GM21529 (cell line): ENCODE measurements around the gene GPATCH1.
A peak's percentile ranks its signal among the peaks of the same experiment; 100 is the strongest.
"Not testable (repeated sequence)": the region's sequence is repeated elsewhere in the genome, so short reads cannot be mapped to it uniquely, and the experiment has no call there.

Experiments
- ATAC-seq: cut with Tn5 transposase; IDR thresholded peaks from one replicate; pipeline ENCODE4 v1.9.1; 2021; ENCODE audit not compliant: unreplicated experiment

The GPATCH1 gene

DNA sequence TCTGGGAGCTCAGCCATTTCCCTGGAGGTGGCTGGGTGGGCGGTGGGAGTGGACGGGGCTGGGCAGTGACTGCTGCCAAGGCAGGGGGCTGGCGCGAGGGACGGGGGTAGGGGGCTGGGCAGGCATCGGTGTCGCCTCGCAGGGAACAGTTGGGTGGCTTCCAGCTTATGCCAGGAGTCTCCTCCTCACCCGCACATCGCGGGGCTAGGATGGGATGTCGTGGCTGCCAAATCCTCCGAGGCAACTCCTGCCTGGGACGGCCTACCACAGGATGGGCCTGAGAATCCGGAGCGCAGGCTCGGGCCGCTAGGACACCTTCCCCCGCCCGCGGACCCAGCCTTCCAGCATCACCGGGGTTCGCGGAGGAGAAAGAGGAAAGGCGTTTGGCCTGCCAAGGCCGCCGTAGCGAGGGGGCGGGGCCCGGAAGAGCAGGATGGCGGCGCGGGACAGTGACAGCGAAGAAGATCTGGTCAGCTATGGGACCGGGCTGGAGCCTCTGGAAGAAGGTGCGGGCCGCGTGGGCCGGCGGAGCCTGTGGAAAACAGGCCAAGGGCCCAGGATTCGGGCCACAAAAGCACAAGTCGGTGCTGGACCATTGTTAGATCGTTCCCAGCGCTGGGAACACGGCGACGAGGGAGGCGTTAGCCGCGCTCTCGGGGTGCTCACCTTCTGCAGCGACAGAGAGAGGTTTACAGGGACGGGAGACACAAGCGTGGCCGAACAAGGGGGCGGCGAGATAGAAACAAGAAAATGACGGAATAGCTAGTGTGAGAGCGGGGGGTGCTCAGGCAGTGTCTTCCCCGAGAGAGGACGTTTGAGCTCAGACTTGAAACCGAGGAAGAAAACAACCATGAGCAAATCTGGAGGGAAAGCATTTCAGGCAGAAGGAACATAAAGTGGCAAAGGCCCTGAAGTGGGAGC is at the start of gene GPATCH1:
Gene GPATCH1, plus strand, starts transcription at position 421 of the 921 bp plus-strand sequence. Its CDS starts 13 bp downstream, at position 434.
- peak; percentile 87 for ATAC-seq

DNA sequence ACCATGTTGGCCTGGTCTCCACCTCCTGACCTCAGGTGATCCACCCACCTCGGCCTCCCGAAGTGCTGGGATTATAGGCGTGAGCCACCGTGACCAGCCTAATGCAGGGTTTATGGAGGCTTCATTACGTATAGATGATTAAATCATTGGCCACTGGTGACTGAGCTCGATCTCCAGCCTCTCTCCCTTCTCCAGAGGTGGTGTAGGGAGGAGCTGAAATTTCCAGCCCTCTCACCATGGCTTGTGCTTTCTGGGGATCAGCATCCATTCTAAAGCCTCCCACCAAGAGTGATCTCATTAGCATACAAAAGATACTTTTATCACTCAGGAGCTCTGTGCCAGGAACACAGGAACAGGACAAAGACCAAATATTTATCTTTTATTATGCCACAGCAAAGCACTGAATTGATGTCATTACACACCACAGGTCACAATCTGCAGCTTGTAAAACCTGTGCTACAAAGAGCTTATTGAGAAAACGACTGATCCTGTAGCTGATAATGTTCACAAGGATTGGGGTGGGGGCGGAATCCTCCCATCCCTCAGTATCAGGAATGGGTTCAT is 48.7 kb upstream of the GPATCH1 start:
- no peak for ATAC-seq

DNA sequence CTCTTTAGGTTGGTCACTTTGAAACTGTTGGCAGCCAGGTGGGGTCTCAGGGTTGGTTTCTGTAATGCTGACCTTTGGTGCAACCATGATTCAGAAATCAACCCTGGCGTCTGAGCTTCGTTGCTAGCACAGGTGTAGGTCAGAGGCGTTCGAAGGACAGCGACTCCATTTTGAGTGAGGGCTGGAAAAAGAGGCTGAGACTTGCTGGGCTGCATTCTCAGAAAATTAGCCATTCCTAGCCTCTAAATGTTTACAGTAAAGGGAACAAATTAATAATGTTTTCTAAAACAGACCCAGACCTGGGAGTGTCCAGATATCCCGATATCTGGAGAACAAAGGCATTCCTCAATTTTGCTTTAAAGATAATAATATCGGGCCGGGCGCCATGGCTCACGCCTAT is 45.5 kb upstream of the GPATCH1 start:
- no peak for ATAC-seq

DNA sequence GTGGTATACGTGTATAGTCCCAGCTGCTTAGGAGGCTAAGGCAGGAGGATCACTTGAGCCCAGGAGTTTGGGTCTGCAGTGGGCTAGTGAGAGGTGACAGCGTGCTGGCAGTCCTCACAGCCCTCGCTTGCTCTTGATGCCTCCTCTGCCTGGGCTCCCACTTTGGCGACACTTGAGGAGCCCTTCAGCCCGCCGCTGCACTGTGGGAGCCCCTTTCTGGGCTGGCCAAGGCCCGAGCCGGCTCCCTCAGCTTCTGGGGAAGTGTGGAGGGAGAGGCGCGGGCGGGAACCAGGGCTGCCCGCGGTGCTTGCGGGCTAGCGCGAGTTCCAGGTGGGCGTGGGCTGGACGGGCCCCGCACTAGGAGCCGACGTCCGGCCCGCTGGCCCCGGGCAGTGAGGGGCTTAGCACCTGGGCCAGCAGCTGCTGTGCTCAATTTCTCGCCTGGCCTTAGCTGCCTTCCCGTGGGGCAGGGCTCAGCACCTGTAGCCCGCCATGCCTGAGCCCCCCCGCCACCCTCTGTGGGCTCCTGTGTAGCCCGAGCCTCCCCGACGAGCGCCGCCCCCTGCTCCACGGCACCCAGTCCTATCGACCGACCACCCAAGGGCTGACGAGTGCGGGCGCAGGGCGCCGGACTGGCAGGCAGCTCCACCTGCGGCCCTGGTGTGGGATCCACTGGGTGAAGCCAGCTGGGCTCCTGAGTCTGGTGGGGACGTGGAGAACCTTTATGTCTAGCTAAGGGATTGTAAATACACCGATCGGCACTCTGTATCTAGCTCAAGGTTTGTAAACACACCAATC is 44.4 kb upstream of the GPATCH1 start:
- not testable (repeated sequence) for ATAC-seq

DNA sequence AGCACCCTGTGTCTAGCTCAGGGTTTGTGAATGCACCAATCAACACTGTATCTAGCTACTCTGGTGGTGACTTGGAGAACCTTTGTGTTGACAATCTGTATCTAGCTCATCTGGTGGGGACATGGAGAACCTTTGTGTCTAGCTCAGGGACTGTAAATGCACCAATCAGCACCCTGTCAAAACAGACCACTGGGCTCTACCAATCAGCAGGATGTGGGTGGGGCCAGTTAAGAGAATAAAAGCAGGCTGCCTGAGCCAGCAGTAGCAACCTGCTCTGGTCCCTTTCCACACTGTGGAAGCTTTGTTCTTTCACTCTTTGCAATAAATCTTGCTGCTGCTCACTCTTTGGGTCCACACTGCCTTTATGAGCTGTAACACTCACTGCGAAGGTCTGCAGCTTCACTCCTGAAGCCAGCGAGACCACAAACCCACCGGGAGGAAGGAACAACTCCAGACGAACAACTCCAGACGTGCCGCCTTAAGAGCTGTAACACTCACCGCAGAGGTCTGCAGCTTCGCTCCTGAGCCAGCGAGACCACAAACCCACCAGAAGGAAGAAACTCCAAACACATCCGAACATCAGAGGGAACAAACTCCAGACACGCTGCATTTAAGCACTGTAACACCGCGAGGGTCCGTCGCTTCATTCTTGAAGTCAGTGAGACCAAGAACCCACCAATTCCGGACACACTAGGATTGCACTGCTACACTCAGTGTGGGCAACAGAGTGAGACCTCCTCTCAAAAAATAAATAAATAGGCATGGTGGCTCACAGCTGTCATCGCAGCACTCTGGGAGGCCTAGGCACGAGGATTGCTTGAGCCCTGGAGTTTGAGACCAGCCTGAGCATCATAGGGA is 43.6 kb upstream of the GPATCH1 start:
- ATAC-seq, result not testable (repeated sequence)

GRCh38 chr19:33039108-33039599 is 41.8 kb upstream of the GPATCH1 start:
- no peak for ATAC-seq

GRCh38 chr19:33039815-33040214 is 41.2 kb upstream of the GPATCH1 start:
- ATAC-seq, result no peak

- no peak for ATAC-seq
Observed at GRCh38 chr19:33040994-33041827, 39.8 kb upstream of the GPATCH1 start.

- not testable (repeated sequence) for ATAC-seq
Observed at GRCh38 chr19:33041828-33042160, 39.2 kb upstream of the GPATCH1 start.

- ATAC-seq, result no peak
Observed at GRCh38 chr19:33047422-33047821, 33.6 kb upstream of the GPATCH1 start.

GRCh38 chr19:33048806-33049676 is 31.9 kb upstream of the GPATCH1 start:
- no peak for ATAC-seq

DNA sequence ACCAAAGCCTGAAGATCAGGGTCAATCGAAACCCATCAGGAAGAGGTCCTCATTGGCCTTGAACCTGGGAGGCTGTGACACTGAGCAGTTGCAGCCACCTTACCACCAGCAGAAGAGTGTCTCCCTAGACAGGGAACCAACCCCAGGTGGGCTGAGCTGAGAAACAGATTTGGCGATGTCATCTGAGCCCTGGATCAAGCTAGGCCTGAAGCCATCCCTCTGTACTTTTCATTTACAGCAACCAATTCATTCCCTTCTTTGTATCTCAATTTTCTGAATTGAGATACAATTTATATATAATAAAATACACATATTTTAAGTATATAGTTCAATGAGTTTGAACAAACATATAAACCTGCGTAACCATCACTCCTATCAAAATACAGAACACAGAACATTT is 30.9 kb upstream of the GPATCH1 start:
- no peak for ATAC-seq

- ATAC-seq, result no peak
Observed at GRCh38 chr19:33052352-33052972, 28.5 kb upstream of the GPATCH1 start.

- ATAC-seq, result no peak
Observed at GRCh38 chr19:33054623-33055022, 26.4 kb upstream of the GPATCH1 start.

DNA sequence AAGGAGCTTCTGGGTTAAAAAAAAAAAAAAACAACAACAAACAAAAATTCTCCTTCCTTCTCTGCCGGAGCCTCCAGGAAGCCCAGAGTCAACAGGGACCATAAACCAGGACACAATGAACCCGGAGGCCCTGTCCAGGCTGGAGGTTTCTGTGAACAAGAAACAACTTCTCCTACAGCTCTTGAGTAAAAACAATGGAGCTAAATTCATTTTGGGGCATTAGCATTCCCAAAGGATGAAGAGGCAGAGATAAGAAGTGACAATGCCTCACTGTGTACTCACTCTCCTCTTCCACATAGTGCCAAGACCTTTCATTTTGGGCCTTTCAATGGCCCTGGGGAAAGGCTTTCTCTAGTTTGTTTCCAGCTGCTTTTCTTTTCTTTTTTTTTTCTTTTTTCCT is 25.3 kb upstream of the GPATCH1 start:
- no peak for ATAC-seq

GRCh38 chr19:33060586-33060985 is 20.4 kb upstream of the GPATCH1 start:
- ATAC-seq, result no peak

DNA sequence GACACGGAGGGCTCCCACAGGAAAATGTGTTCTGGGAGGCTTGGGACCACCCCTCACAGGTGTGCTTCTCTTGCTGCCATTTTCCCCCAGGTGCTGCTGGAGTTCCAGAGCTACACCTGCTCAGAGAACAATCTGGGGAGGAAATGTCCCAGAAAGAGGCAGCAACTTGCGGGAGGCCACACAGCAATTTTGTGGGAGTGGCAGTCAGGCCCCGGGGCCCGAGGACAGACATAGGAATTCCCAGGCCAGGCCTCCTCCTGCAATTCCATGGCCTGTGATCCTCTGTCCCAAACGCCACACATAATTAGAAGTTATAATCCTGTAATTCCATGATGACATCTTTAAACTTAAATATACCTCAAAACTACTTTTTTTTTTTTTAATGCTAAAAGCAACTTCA is 18.1 kb upstream of the GPATCH1 start:
- no peak for ATAC-seq

DNA sequence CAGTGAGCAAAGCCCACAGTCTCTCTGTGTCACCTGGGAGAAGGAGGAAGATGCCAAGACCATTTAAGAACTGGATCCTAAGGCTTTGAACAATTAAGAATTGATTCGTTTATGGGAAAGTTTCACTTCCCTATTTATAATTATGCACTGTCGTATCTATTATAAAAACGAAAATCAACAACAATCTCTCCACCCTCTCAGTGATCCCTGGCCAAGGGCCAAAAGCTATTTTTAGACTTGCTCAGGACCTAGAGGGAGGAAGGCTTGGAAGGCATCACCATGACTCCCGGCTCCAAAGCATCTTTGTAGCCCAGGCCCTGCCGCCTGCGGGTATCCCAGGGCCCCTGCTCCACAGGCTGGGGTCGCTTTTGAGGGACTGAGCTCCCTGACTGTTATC is 17.6 kb upstream of the GPATCH1 start:
- ATAC-seq, result no peak
